HG03521 (cell line): ENCODE results near the gene MPP2.
"Not testable (repeated sequence)": the region's sequence is repeated elsewhere in the genome, so short reads cannot be mapped to it uniquely, and the experiment has no call there.

ENCODE experiments used
- ATAC-seq: cut with Tn5 transposase; IDR thresholded peaks from one replicate; pipeline ENCODE4 v1.9.1; 2021; ENCODE audit warnings: mild to moderate bottlenecking, moderate library complexity; ENCODE audit not compliant: unreplicated experiment

MPP2 gene

GRCh38 chr17:43877451-43878155, 29.7 kb downstream of the MPP2 start:
- no peak for ATAC-seq

- no peak for ATAC-seq
Observed at GRCh38 chr17:43877031-43877430, 30.3 kb downstream of the MPP2 start.

- no peak for ATAC-seq
Observed at GRCh38 chr17:43875476-43876147, 31.7 kb downstream of the MPP2 start.

- no peak for ATAC-seq
Observed at GRCh38 chr17:43874293-43874692, 33.0 kb downstream of the MPP2 start.

DNA sequence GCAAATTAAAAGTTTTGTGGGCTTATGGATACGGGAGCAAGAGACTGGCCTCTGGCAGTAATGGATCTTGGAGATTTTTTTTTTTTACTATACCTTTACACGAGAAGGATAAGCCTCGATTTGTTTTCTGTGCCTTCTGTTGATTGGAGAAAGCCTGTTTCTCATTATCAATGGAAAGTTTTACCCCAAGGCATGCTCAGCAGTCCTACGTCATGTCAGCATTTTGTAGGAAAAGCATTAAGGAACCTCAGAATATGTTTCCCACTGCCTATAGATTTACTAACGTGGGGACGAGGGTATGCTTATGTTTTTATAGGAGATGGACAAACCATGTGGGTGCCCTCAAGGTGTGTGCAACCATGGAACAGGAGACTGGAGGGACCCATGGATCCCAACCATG, 33.5 kb downstream of the MPP2 start:
- ATAC-seq, result no peak

DNA sequence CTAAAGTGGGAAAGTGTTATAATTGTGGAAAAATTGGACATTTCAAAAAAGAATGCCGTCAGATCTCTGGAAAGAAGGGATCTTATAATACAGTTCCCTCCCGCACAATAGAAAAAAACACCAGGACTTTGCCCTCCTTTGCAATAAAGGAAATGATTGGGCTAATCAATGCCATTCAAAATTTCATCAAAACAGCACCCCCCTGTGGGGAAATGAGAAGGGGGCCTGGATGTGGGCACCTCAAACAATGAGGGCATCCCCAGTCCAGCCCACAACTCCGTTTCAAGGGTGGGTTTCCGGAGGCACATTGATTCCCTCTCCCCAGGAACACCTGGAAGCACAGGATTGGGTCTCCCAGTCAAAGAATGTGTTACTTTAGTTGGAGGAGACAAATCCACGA, 34.2 kb downstream of the MPP2 start:
- no peak for ATAC-seq

DNA sequence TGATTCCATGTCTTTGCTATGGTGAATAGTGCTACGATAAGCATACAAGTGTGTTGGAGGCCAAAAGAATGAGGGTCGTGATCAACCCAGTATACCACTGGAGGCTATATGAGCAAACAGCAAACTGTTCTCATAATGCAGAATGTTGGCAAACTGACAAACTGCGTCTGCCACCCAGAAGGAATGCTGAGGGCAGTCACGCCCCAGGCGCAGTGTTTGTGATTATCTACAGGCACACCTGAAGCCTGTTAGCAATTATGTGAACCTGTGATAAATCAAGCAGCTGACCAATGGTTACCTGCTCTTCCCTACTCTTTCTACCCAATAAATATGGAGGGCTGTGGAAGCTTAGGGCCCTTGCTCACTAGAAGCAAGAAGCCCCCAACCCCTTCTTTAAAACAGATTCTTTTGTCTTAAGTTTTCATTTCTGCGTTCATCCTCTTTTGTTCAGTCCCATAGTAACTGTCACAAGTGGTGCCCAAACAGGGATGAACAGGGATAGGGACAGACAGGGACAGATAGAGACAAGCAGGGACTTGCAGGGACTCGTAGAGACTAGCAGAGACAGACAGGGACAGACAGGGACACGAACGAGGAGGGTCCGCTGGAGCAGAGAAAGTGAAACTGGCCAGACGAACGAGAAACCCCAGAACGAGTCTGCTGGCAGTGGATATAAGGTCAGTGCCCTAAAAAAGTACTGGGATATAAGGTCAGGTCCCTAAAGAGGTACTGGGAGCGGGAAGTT, 35.2 kb downstream of the MPP2 start:
- ATAC-seq, result no peak

DNA sequence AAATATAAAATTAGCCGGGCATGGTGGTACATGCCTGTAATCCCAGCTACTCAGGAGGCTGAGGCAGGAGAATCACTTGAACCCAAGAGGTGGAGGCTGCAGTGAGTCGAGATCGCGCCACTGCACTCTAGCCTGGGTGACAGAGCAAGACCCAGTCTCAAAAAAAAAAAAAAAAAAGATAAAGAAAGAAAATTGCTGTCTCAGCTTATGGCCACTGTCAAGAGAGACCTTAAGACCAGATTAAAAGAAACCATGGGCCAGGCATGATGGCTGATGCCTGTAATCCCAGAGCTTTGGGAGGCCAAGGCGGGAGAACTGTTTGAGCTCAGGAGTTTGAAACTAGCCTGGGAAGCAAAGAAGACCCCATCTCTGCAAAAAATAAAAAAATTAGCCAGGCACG, 38.3 kb downstream of the MPP2 start:
- not testable (repeated sequence) for ATAC-seq

GRCh38 chr17:43868226-43868994, 38.9 kb downstream of the MPP2 start:
- no peak for ATAC-seq

GRCh38 chr17:43864161-43864984, 43.0 kb downstream of the MPP2 start:
- ATAC-seq, result no peak

DNA sequence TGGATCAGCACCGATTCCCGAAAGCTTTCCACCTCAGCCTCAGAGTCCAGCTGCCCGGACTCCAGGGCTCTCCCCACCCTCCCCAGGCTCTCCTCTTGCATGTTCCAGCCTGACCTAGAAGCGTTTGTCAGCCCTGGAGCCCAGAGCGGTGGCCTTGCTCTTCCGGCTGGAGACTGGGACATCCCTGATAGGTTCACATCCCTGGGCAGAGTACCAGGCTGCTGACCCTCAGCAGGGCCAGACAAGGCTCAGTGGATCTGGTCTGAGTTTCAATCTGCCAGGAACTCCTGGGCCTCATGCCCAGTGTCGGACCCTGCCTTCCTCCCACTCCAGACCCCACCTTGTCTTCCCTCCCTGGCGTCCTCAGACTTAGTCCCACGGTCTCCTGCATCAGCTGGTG, 45.4 kb downstream of the MPP2 start:
- ATAC-seq, result no peak

- no peak for ATAC-seq
Observed at GRCh38 chr17:43860927-43861622, 46.3 kb downstream of the MPP2 start.

GRCh38 chr17:43860077-43860725, 47.1 kb downstream of the MPP2 start:
- ATAC-seq, result no peak

DNA sequence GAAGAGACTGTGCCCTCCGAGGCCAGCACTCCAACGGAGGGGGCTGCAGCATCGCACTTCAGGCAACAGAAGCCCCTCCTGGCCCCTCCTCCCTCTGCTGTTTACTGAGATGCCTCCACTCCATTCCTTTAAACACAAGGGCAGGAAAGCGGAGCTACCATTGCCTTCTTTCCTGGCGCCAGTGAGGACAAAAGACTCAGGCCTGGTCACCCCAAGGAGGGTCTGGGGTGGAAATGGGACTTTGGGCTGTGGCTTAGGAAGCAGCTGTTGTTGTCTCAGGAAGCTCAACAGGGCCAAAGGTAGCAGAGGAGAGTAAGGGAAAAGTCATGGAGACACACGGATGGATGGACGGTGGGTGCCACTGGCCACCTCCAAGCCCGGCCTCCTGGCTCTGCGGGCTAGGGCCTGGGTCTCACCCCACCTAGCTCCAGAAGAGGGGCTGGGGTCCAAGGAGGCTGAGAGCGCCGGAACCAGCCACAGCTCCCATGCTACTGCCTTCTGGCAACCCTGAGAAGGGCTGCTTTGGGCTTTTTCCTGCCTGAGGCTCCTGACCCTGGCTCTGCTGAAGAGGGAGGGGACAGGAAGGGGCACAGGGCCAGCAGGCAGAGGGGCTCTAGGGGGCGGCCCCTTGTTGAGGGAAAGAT, 49.3 kb downstream of the MPP2 start:
- ATAC-seq, result no peak

DNA sequence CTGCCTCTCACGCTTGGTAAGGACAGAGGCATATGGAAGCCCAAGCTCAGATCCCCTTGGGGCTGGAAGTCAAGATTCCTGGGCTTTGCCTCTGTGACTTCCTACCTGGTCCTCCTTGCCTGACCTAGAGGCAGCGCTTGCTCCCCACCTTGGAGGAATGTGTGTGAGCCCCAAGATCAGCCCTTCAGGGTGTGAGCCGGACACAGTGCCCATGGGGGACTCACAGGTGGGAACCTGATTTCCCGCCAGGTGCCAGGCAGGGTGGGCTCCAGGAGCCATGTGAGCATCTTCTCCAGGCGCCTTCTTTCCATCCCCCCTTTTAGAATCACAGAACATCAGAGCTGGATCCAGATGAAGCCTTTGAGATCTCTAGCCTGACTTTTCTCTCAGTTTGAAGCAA, 50.2 kb downstream of the MPP2 start:
- no peak for ATAC-seq

- ATAC-seq, result no peak
Observed at GRCh38 chr17:43856141-43856540, 51.2 kb downstream of the MPP2 start.

DNA sequence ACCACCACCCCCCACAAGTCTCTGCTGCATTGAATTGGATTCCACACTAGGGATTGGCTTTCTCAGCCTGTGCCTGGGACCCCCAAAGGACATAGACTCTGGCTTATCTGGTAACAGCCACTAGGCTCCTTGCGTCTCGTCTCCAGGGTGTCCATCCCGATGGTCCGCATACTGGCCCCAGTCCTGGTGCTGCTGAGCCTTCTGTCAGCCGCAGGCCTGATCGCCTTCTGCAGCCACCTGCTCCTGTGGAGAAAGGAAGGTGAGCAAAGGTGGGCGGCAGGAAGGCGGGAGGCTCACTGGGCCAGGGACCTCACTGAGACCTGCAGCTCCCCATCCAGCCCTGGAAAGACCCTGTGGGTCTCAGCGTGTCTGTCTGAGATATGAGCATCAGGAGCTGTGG, 52.3 kb downstream of the MPP2 start:
- no peak for ATAC-seq

DNA sequence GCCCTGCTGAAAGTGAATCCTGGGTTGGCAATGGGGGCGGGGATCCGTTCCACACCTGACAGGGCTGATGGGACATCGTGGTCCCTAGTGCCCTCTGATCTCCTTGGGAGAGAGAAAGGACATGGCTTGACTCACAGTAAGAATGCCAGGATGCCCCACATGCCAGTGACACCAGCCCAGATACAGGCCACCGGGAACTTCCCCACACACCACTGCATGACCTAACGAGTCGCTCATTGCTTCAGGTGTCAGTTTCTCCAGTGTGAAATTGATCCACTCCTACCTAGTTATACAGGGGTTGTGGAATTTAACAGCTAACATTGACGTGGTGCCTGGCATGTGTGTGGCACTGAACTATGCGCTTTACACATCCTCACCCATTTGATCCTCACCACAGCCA, 52.8 kb downstream of the MPP2 start:
- no peak for ATAC-seq

- ATAC-seq, result no peak
Observed at GRCh38 chr17:43853546-43853945, 53.8 kb downstream of the MPP2 start.
